ENCODE data around the gene OR2B6.

DNA sequence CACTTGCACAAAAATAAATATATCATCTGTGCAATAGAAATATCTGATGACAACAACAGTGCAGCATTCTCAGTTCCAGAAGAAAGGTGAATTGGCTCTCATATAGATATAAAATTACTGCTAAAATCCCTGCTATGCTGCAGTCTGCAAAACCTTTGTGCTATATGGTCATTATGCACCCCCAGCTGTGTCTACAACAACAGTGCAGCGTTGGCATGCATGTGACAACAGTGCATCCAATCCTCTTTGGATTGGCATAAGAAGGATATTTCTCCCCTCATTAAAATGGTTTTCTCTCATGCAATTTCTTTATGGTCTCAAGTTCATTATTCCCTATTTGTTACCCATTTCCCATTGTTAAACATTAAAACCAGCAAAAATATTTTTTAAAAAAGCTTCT, 23.1 kb downstream of the OR2B6 start:
- TF ChIP-seq TEAD4 (CRISPR knock-in tag; IDR thresholded peaks at IDR 0.05): no peak
- TF ChIP-seq, protein P1, sequence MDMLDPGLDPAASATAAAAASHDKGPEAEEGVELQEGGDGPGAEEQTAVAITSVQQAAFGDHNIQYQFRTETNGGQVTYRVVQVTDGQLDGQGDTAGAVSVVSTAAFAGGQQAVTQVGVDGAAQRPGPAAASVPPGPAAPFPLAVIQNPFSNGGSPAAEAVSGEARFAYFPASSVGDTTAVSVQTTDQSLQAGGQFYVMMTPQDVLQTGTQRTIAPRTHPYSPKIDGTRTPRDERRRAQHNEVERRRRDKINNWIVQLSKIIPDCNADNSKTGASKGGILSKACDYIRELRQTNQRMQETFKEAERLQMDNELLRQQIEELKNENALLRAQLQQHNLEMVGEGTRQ (CRISPR knock-in tag; IDR thresholded peaks at IDR 0.05): no peak
- TF ChIP-seq, protein P2, sequence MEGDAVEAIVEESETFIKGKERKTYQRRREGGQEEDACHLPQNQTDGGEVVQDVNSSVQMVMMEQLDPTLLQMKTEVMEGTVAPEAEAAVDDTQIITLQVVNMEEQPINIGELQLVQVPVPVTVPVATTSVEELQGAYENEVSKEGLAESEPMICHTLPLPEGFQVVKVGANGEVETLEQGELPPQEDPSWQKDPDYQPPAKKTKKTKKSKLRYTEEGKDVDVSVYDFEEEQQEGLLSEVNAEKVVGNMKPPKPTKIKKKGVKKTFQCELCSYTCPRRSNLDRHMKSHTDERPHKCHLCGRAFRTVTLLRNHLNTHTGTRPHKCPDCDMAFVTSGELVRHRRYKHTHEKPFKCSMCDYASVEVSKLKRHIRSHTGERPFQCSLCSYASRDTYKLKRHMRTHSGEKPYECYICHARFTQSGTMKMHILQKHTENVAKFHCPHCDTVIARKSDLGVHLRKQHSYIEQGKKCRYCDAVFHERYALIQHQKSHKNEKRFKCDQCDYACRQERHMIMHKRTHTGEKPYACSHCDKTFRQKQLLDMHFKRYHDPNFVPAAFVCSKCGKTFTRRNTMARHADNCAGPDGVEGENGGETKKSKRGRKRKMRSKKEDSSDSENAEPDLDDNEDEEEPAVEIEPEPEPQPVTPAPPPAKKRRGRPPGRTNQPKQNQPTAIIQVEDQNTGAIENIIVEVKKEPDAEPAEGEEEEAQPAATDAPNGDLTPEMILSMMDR (IDR thresholded peaks at IDR 0.05): no peak
- TF ChIP-seq, protein P3, sequence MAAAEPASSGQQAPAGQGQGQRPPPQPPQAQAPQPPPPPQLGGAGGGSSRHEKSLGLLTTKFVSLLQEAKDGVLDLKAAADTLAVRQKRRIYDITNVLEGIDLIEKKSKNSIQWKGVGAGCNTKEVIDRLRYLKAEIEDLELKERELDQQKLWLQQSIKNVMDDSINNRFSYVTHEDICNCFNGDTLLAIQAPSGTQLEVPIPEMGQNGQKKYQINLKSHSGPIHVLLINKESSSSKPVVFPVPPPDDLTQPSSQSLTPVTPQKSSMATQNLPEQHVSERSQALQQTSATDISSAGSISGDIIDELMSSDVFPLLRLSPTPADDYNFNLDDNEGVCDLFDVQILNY (CRISPR knock-in tag; IDR thresholded peaks at IDR 0.05): no peak
- TF ChIP-seq NR2C2 (CRISPR knock-in tag; IDR thresholded peaks at IDR 0.05): no peak
- TF ChIP-seq, protein P4, sequence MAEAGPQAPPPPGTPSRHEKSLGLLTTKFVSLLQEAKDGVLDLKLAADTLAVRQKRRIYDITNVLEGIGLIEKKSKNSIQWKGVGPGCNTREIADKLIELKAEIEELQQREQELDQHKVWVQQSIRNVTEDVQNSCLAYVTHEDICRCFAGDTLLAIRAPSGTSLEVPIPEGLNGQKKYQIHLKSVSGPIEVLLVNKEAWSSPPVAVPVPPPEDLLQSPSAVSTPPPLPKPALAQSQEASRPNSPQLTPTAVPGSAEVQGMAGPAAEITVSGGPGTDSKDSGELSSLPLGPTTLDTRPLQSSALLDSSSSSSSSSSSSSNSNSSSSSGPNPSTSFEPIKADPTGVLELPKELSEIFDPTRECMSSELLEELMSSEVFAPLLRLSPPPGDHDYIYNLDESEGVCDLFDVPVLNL (CRISPR knock-in tag; IDR thresholded peaks at IDR 0.05; ENCODE audit: borderline replicate concordance, low read depth): no peak
- TF ChIP-seq MXD4 (CRISPR knock-in tag; IDR thresholded peaks at IDR 0.05; ENCODE audit: borderline replicate concordance): no peak
